ENCODE results near the gene NDUFS2. TPM values are rescaled to one million over a fixed set of nuclear protein-coding genes. Genes with fewer than 3 reads are reported as not detected.

NDUFS2 gene
- total and polyA plus RNA-seq, 10 of the 15 experiments (the other 5 are each of a cell fraction or from before 2014, with no cell fraction given), result 66.5 to 215 (median 148) TPM

GRCh38 chr1:161185732-161186311 is 16.3 kb upstream of the NDUFS2 start (continued):
- TF ChIP-seq IKZF1 (conservative IDR thresholded peaks at IDR 0.05), result peak; percentile 83
- no peak for TF ChIP-seq SKIL (IDR thresholded peaks at IDR 0.05; ENCODE audit: low read depth, poor library complexity, severe bottlenecking)
- TF ChIP-seq PBX3 (IDR thresholded peaks at IDR 0.05; ENCODE audit: insufficient replicate concordance, low read depth, low read length), result no peak
- TF ChIP-seq CREB1 (IDR thresholded peaks at IDR 0.05; ENCODE audit: low read depth), result peak; percentile 3; the same call in 1 of the 2 replicates
- TF ChIP-seq MXI1 (IDR thresholded peaks at IDR 0.05; ENCODE audit: low read depth, low read length), result 0 out of 2 replicates have a peak, but pooled peaks have one; percentile 40
- TF ChIP-seq HDGF (IDR thresholded peaks at IDR 0.05), result no peak; the same call in none of the 2 replicates
- no peak for TF ChIP-seq MYB (IDR thresholded peaks at IDR 0.05; ENCODE audit: borderline replicate concordance, low read depth, low read length)
- TF ChIP-seq IRF3 (IDR thresholded peaks at IDR 0.05), result no peak
- no peak for TF ChIP-seq ZBTB4 (CRISPR knock-in tag; IDR thresholded peaks at IDR 0.05)
- no peak; the same call in 1 of the 2 replicates for TF ChIP-seq ATF2 (IDR thresholded peaks at IDR 0.05; ENCODE audit: low read length)
- TF ChIP-seq STAT1 (conservative IDR thresholded peaks at IDR 0.05), result no peak
- TF ChIP-seq ESRRA (IDR thresholded peaks at IDR 0.05; ENCODE audit: low read length), result no peak
- TF ChIP-seq BMI1 (IDR thresholded peaks at IDR 0.05; ENCODE audit: borderline replicate concordance), result no peak
- no peak for TF ChIP-seq RELA (IDR thresholded peaks at IDR 0.05; ENCODE audit: borderline replicate concordance, partially characterized antibody)
- 0 out of 2 replicates have a peak, but pooled peaks have one; percentile 46 for TF ChIP-seq NBN (IDR thresholded peaks at IDR 0.05)
- TF ChIP-seq WRNIP1 (IDR thresholded peaks at IDR 0.05; ENCODE audit: borderline replicate concordance, low read depth, low read length), result no peak
- TF ChIP-seq POLR2A (IDR thresholded peaks at IDR 0.05; ENCODE audit: low read depth, low read length), result no peak; the same call in 1 of the 2 replicates
- TF ChIP-seq JUND (IDR thresholded peaks at IDR 0.05; ENCODE audit: low read depth, low read length), result no peak
- TF ChIP-seq ATF7 (IDR thresholded peaks at IDR 0.05; ENCODE audit: low read depth), result no peak
- no peak for TF ChIP-seq HCFC1 (IDR thresholded peaks at IDR 0.05; ENCODE audit: low read length)
- no peak for TF ChIP-seq FOXK2 (IDR thresholded peaks at IDR 0.05)
- TF ChIP-seq CHD1 (IDR thresholded peaks at IDR 0.05; ENCODE audit: low read depth, low read length), result no peak
- TF ChIP-seq KLF5 (IDR thresholded peaks at IDR 0.05; ENCODE audit: partially characterized antibody), result no peak
